Posterior vena cava (tissue), 2 donors: ENCODE results near the gene POLG2. TPM values are rescaled to one million over a fixed set of nuclear protein-coding genes. Genes with fewer than 3 reads are reported as not detected.
"Not testable (repeated sequence)": the region's sequence is repeated elsewhere in the genome, so short reads cannot be mapped to it uniquely, and the experiment has no call there.

ENCODE experiments used
- DNase-seq: peaks from one replicate; pipeline ENCODE4 v3.0.0-alpha.2; 2020; ENCODE audit warnings: low spot score
- intact Hi-C, 2 donors: fragments of 100-400 bp; cut with DNase I; formaldehyde crosslinking; loops; one replicate each; pipeline versions ENCODE4 v1.14.1 to v1.14.2; 2022 to 2023
- total RNA-seq, 2 donors: library from RNA; stranded (reverse); fragmentation: NEBNext Ultra II Directional; extraction: Animal tissue kit (Norgen Biotek cat#: 25700); gene quantifications; one replicate each; pipeline ENCODE4 v1.2.1, GENCODE V29; 2021
- donor health status: DM: yes; HTN: yes; CAD: no.
- donor health status: DM: yes; HTN: yes; CAD: no.

The POLG2 gene
- total RNA-seq, 2 donors from 2014 or later, result 10.3 to 10.7 TPM

- DNase-seq, result no peak
- intact Hi-C loops, result no loop called here
Observed at GRCh38 chr17:64492481-64493109, 4.3 kb downstream of the POLG2 start.

GRCh38 chr17:64491994-64492393, 4.9 kb downstream of the POLG2 start:
- intact Hi-C loops, result no loop called here
- DNase-seq, result no peak

- intact Hi-C loops, result no loop called here
- no peak for DNase-seq
Observed at GRCh38 chr17:64491034-64491860, 5.6 kb downstream of the POLG2 start.

- DNase-seq, result no peak
- intact Hi-C loops, result loop anchor here in 1 of 2 donors (10.0 kb wide), 1 partner anchor 74 kb away; no protein-coding TSS in a partner anchor
Observed at GRCh38 chr17:64488301-64488700, 8.6 kb downstream of the POLG2 start.

GRCh38 chr17:64484380-64484779, 12.5 kb downstream of the POLG2 start:
- no peak for DNase-seq
- intact Hi-C loops, result loop anchor here in 1 of 2 donors (10.0 kb wide), 1 partner anchor 70 kb away; no protein-coding TSS in a partner anchor

GRCh38 chr17:64480951-64481350, 15.9 kb downstream of the POLG2 start:
- intact Hi-C loops, result loop anchor here in 1 of 2 donors (10.0 kb wide), 1 partner anchor 66 kb away; no protein-coding TSS in a partner anchor

GRCh38 chr17:64477849-64478248, 19.0 kb downstream of the POLG2 start:
- intact Hi-C loops, result no loop called here
- DNase-seq, result no peak

More at GRCh38 chr17:64480951-64481350, 15.9 kb downstream of the POLG2 start:
- no peak for DNase-seq

GRCh38 chr17:64472564-64472963, 24.3 kb downstream of the POLG2 start:
- no peak for DNase-seq
- intact Hi-C loops, result no loop called here

- no peak for DNase-seq
- intact Hi-C loops, result no loop called here
Observed at GRCh38 chr17:64471440-64471839, 25.4 kb downstream of the POLG2 start.

- intact Hi-C loops, result no loop called here
- no peak for DNase-seq
Observed at GRCh38 chr17:64470625-64471024, 26.2 kb downstream of the POLG2 start.

- intact Hi-C loops, DNase-seq: not testable (repeated sequence)
Observed at GRCh38 chr17:64466834-64467233, 30.0 kb downstream of the POLG2 start.

GRCh38 chr17:64466019-64466735, 30.7 kb downstream of the POLG2 start:
- DNase-seq, result no peak
- intact Hi-C loops, result no loop called here

- intact Hi-C loops, result no loop called here
- DNase-seq, result no peak
Observed at GRCh38 chr17:64461788-64462187, 35.1 kb downstream of the POLG2 start.

- no peak for DNase-seq
Observed at GRCh38 chr17:64460955-64461354, 35.9 kb downstream of the POLG2 start.

GRCh38 chr17:64459818-64460217, 37.0 kb downstream of the POLG2 start:
- intact Hi-C loops, DNase-seq: not testable (repeated sequence)

More at GRCh38 chr17:64460955-64461354, 35.9 kb downstream of the POLG2 start:
- intact Hi-C loops, result no loop called here

GRCh38 chr17:64459284-64459747, 37.5 kb downstream of the POLG2 start:
- intact Hi-C loops, result no loop called here

GRCh38 chr17:64458756-64459155, 38.1 kb downstream of the POLG2 start:
- DNase-seq, result no peak
- intact Hi-C loops, result no loop called here

More at GRCh38 chr17:64459284-64459747, 37.5 kb downstream of the POLG2 start:
- no peak for DNase-seq

GRCh38 chr17:64457156-64457555, 39.7 kb downstream of the POLG2 start:
- intact Hi-C loops, result no loop called here
- no peak for DNase-seq

- intact Hi-C loops, result no loop called here
- DNase-seq, result no peak
Observed at GRCh38 chr17:64455993-64456885, 40.6 kb downstream of the POLG2 start.
